Parathyroid adenoma (tissue), 2 donors: Measurements from ENCODE around the gene MAPK8IP3.

Source experiments
- H2AFZ ChIP-seq: fragments of 300-600 bp; sonication (generic); one replicate; pipeline ENCODE4 v1.7.0; 2017; ENCODE audit warnings: antibody characterized with exemption, mild to moderate bottlenecking
- H3K27ac ChIP-seq: fragments of 300-600 bp; sonication (generic); one replicate; pipeline ENCODE4 v1.7.0; 2017
- H3K27me3 ChIP-seq: fragments of 300-600 bp; sonication (generic); one replicate; pipeline ENCODE4 v1.7.0; 2017; ENCODE audit warnings: low read length; ENCODE audit not compliant: control insufficient read depth, insufficient read depth
- H3K36me3 ChIP-seq: fragments of 300-600 bp; sonication (generic); one replicate; pipeline ENCODE4 v1.7.0; 2017; ENCODE audit warnings: low read length; ENCODE audit not compliant: control insufficient read depth, insufficient read depth
- H3K4me1 ChIP-seq: fragments of 300-600 bp; sonication (generic); one replicate; pipeline ENCODE4 v1.7.0; 2017; ENCODE audit warnings: control low read depth
- H3K4me2 ChIP-seq: fragments of 300-600 bp; sonication (generic); one replicate; pipeline ENCODE4 v1.7.0; 2017; ENCODE audit warnings: low read length
- H3K4me3 ChIP-seq: fragments of 300-600 bp; sonication (generic); one replicate; pipeline ENCODE4 v1.7.0; 2017; ENCODE audit warnings: low read depth, low read length
- H3K79me2 ChIP-seq: fragments of 300-600 bp; sonication (generic); one replicate; pipeline ENCODE4 v1.7.0; 2017; ENCODE audit warnings: control low read depth
- H3K9ac ChIP-seq: fragments of 300-600 bp; sonication (generic); one replicate; pipeline ENCODE4 v1.7.0; 2017; ENCODE audit warnings: mild to moderate bottlenecking
- H3K9me3 ChIP-seq: fragments of 300-600 bp; sonication (generic); one replicate; pipeline ENCODE4 v1.7.0; 2017; ENCODE audit warnings: low read length; ENCODE audit not compliant: control insufficient read depth
- TF ChIP-seq, protein P1 (sequence below): fragments of 300-600 bp; sonication (generic); IDR thresholded peaks from one replicate; pipeline ENCODE4 v1.7.0; 2017; ENCODE audit warnings: antibody characterized with exemption, mild to moderate bottlenecking
- donor health status: primary hyperparathyroidism.

Gene MAPK8IP3

DNA sequence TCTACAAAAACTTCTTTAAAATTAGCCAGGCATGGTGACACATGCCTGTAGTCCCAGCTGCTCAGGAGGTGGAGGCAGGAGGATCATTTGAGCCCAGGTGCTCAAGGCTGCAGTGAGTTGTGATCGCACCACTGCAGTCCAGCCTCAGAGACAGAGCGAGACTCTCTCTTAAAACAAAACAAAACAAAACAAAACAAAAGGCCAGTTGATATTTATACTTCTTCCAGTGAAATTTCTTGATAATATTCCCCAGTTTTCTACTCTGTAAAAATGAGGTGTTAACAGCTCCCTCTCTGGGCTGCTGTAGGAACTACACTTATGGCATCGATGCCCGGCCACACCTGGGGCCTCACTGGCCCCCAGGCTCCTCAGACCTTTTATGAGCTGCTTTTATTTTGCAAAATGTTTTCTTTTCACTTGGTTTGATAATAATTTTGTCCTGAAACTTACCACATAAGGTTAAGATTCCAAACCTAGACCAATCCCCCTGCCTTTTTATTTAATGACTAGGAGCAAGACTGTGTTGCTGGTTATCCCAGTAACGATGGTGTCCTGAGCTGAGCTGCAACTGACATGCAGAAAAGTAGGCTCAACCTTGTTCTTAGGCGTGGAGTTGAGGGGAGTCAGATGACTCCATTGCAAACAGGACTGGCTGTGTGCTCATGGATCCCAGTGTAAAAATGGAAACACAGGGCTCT is 17.6 kb downstream of the MAPK8IP3 start:
- Histone ChIP-seq H3K9ac (no peak overlapping the region), H3K4me3 (no peak overlapping the region), H3K27me3 (no peaks in the 10 kb centered on the region), H3K9me3 (no peaks in the 10 kb centered on the region), H3K79me2 (peaks cover 89% of the 10 kb centered on the region), H2AFZ (no peak overlapping the region), H3K27ac (no peak overlapping the region), H3K4me2 (no peak overlapping the region), H3K4me1 (no peaks in the 10 kb centered on the region), H3K36me3 (no peaks in the 10 kb centered on the region)
- TF ChIP-seq, protein P1, sequence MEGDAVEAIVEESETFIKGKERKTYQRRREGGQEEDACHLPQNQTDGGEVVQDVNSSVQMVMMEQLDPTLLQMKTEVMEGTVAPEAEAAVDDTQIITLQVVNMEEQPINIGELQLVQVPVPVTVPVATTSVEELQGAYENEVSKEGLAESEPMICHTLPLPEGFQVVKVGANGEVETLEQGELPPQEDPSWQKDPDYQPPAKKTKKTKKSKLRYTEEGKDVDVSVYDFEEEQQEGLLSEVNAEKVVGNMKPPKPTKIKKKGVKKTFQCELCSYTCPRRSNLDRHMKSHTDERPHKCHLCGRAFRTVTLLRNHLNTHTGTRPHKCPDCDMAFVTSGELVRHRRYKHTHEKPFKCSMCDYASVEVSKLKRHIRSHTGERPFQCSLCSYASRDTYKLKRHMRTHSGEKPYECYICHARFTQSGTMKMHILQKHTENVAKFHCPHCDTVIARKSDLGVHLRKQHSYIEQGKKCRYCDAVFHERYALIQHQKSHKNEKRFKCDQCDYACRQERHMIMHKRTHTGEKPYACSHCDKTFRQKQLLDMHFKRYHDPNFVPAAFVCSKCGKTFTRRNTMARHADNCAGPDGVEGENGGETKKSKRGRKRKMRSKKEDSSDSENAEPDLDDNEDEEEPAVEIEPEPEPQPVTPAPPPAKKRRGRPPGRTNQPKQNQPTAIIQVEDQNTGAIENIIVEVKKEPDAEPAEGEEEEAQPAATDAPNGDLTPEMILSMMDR = peak; percentile 80

DNA sequence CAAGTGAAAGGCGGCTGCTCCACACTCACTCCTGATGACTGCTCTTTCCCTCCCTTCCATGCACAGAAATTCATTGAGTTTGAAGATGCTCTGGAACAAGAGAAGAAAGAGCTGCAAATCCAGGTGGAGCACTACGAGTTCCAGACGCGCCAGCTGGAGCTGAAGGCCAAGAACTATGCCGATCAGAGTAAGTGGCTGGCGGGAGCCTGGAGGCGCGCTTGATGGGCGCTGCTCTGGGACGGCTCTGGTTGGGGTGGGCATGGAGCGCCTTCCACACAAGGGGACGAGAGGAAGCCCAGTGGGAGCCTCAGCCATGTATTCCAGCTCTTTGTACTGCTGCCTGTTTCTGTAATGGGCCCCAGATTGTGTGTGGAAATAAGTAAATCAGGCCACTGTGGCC is 18.5 kb downstream of the MAPK8IP3 start:
- Histone ChIP-seq H3K27me3 (no peaks in the 10 kb centered on the region), H2AFZ (no peak overlapping the region), H3K4me3 (no peak overlapping the region), H3K4me2 (no peak overlapping the region), H3K9ac (no peak overlapping the region), H3K27ac (no peak overlapping the region), H3K4me1 (no peaks in the 10 kb centered on the region), H3K79me2 (peaks cover 89% of the 10 kb centered on the region), H3K9me3 (no peaks in the 10 kb centered on the region), H3K36me3 (no peaks in the 10 kb centered on the region)
- TF ChIP-seq, protein P1 = no peak

DNA sequence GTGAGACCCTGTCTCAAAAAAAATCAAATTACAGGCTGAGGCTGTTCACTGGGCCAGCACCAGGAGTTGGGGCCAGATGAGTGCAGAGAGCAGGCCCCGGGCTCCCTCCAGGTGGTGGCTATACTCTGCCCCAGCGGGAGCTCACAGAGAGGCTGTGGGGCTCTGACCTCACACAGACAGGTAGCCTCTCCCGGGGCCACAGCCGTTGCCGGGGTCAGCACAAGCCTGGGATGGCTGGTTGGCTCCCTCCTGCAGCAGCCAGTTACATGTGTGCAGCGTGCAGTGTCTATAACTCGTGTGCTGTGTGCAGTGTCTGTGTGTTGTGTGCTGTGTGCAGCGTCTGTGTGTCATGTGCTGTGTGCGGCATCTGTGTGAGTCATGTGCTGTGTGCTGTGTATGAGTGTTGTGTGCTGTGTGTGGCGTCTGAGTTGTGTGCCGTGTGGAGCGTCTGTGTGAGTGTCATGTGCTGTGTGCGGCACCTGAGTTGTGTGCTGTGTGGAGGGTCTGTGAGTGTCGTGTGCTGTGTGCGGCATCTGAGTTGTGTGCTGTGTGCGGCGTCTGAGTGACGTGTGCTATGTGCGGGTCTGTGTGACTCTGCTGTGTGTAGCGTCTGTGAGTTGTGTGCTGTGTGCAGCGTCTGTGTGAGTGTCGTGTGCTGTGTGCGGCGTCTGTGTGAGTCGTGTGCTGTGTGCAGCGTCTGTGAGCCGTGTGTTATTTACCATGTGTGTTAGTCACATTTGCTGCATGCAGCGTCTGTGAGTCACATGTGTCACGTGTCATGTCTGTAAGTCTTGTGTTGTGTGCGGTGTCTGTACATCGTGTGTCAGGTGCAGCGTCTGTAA is 20.9 kb downstream of the MAPK8IP3 start:
- H3K4me1 ChIP-seq = no peaks in the 10 kb centered on the region
- no peaks in the 10 kb centered on the region for H3K27me3 ChIP-seq
- H3K4me2 ChIP-seq = no peak overlapping the region
- no peaks in the 10 kb centered on the region for H3K36me3 ChIP-seq
- TF ChIP-seq, protein P1 = no peak
- no peak overlapping the region for H3K27ac ChIP-seq
- H3K9me3 ChIP-seq = no peaks in the 10 kb centered on the region
- H3K79me2 ChIP-seq = peaks cover 73% of the 10 kb centered on the region
- no peak overlapping the region for H3K9ac ChIP-seq
- no peak overlapping the region for H2AFZ ChIP-seq
- H3K4me3 ChIP-seq = no peak overlapping the region

DNA sequence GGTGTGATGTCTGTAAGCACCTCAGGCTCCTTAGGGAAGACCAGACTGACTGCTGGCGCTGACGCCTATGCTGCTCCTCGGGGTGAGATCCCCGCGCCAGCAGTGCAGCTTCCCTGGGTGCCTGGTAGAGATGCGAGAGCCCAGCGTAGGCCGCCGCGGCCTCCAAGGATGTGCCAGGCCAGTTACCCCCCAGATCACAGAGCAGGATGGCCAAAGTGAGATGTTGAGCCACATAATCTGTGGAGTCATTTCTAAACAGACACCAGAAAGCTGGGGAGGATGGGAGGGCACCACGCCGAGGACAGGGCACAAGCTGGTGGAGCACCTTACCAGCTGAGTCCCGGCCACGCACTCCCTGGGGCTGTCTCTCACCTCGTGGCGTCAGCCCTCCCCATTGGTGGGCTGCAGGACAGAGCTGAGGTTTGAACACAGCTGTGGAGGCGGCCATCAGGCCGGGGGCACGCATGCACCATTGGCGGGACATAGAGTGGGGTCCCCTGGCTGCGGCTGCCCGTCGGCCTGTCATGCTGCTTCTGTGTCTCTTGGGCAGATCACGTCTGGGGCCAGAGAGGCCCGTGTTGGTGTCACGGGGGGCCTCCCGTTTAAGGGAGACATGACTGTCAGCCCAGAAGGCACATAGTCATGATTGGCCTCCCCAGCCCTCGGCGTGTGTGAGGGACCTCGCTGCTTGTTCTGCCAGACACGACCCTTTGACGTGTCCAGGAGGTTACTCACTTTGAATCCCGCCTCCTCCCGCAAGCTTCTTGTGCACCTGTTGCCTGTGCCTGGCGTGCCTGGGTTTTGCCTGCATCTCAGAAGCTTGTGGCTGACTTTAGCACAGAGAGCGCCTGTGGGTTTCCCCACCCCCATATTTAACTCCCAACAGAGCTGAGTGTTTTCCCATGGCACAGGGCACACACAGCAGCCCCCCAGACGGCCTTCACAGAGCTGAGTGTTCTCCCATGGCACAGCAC is 21.9 kb downstream of the MAPK8IP3 start:
- no peaks in the 10 kb centered on the region for H3K9me3 ChIP-seq
- TF ChIP-seq, protein P1 = no peak
- H3K27me3 ChIP-seq = no peaks in the 10 kb centered on the region
- H3K27ac ChIP-seq = no peak overlapping the region
- no peak overlapping the region for H3K9ac ChIP-seq
- no peak overlapping the region for H2AFZ ChIP-seq
- no peaks in the 10 kb centered on the region for H3K4me1 ChIP-seq
- H3K79me2 ChIP-seq = peaks cover 64% of the 10 kb centered on the region
- no peak overlapping the region for H3K4me3 ChIP-seq
- H3K36me3 ChIP-seq = no peaks in the 10 kb centered on the region
- no peak overlapping the region for H3K4me2 ChIP-seq
